NCI-H69 (cell line): Measurements from ENCODE around the gene S100A11.

ENCODE experiments used
- DNase-seq: peaks from one replicate; lab custom pipeline; 2025; lab: John Stamatoyannopoulos, UW

The S100A11 gene

GRCh38 chr1:152001631-152002584, 34.9 kb downstream of the S100A11 start:
- peak; percentile 84 for DNase-seq

GRCh38 chr1:152000964-152001630, 35.7 kb downstream of the S100A11 start:
- no peak for DNase-seq

GRCh38 chr1:151998611-151999362, 38.0 kb downstream of the S100A11 start:
- peak; percentile 25 for DNase-seq

GRCh38 chr1:151997284-151997570, 39.6 kb downstream of the S100A11 start:
- DNase-seq = no peak

- DNase-seq = no peak
Observed at GRCh38 chr1:151995774-151996173, 41.0 kb downstream of the S100A11 start.

- DNase-seq = peak; percentile 50
Observed at GRCh38 chr1:151994956-151995355, 41.8 kb downstream of the S100A11 start.

- peak; percentile 79 for DNase-seq
Observed at GRCh38 chr1:151993734-151994496, 42.9 kb downstream of the S100A11 start, which contains the start of gene S100A10. Gene S100A10, minus strand, starts transcription at chr1:151993859. Its CDS starts 7,629 bp downstream, at chr1:151986230.

- DNase-seq = peak; percentile 55
Observed at GRCh38 chr1:151993084-151993733, 43.6 kb downstream of the S100A11 start.

GRCh38 chr1:151992303-151993083, 44.3 kb downstream of the S100A11 start:
- peak; percentile 89 for DNase-seq

GRCh38 chr1:151991663-151992302, 45.0 kb downstream of the S100A11 start:
- DNase-seq = no peak

GRCh38 chr1:151990856-151991198, 46.0 kb downstream of the S100A11 start:
- DNase-seq = peak; percentile 84

- peak; percentile 41 for DNase-seq
Observed at GRCh38 chr1:151990058-151990855, 46.5 kb downstream of the S100A11 start.

- no peak for DNase-seq
Observed at GRCh38 chr1:151989211-151989862, 47.5 kb downstream of the S100A11 start.

- DNase-seq = peak; percentile 69
Observed at GRCh38 chr1:151988405-151988923, 48.3 kb downstream of the S100A11 start.

GRCh38 chr1:151986501-151987190, 50.2 kb downstream of the S100A11 start:
- no peak for DNase-seq

GRCh38 chr1:151985768-151986167, 51.0 kb downstream of the S100A11 start:
- DNase-seq = no peak

- no peak for DNase-seq
Observed at GRCh38 chr1:151985270-151985669, 51.5 kb downstream of the S100A11 start.
